Gastrocnemius medialis (tissue), 4 donors: Measurements from ENCODE around the gene NDUFAF2.

Experiments
- POLR2A ChIP-seq, 2 donors: fragments of 450-650 bp; IDR thresholded peaks; one replicate each; pipeline ENCODE4 v1.6.1; 2017; ENCODE audit warnings: antibody characterized with exemption in 2 of 2, mild to moderate bottlenecking in 2 of 2, moderate library complexity in 2 of 2
- TF ChIP-seq, protein P1 (sequence below), 5 experiments: fragments of 450-650 bp in 3 of 5; fragments of 200-600 bp in 2 of 5; sonication (generic) in 2 of 5; IDR thresholded peaks in 4 of 5; conservative IDR thresholded peaks in 1 of 5; 1 replicate in 4 of 5; 2 replicates in 1 of 5; pipeline ENCODE4 v1.5.1; 2016 to 2019; ENCODE audit warnings: antibody characterized with exemption in 5 of 5, mild to moderate bottlenecking in 3 of 5, moderate library complexity in 3 of 5

DNA sequence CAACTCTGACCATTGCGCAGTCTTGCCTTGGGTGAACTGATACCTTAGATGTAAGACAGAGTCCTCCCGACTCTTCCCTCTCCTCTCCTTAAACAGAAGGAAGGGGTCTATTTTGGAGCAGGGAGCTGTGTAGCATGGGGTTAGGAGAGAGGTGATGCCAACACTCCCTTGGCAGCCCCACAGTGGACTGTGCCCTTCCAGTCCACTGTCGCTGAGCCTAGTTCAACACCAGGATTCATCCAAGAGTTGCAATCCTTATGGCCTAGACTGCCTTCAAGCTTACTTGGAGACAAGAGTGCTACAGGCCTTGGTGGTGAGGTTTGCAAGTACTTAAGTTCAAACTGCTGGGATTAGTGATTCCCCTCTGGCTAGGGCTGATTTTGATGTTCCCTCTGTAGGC is 51.4 kb downstream of the NDUFAF2 start:
- TF ChIP-seq, protein P1, sequence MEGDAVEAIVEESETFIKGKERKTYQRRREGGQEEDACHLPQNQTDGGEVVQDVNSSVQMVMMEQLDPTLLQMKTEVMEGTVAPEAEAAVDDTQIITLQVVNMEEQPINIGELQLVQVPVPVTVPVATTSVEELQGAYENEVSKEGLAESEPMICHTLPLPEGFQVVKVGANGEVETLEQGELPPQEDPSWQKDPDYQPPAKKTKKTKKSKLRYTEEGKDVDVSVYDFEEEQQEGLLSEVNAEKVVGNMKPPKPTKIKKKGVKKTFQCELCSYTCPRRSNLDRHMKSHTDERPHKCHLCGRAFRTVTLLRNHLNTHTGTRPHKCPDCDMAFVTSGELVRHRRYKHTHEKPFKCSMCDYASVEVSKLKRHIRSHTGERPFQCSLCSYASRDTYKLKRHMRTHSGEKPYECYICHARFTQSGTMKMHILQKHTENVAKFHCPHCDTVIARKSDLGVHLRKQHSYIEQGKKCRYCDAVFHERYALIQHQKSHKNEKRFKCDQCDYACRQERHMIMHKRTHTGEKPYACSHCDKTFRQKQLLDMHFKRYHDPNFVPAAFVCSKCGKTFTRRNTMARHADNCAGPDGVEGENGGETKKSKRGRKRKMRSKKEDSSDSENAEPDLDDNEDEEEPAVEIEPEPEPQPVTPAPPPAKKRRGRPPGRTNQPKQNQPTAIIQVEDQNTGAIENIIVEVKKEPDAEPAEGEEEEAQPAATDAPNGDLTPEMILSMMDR (IDR thresholded peaks at IDR 0.05 in 4 of 5, conservative IDR thresholded peaks at IDR 0.05 in 1 of 5), result no peak
- no peak for TF ChIP-seq POLR2A (IDR thresholded peaks at IDR 0.05)
